DOHH2 (cell line): ENCODE data around the gene CBX4.

Source experiments
- H3F3A ChIP-seq: fragments of 200-600 bp; sonication (generic), shearing (Covaris generic); 2 replicates; pipeline ENCODE4 v1.6.0; 2016; ENCODE audit warnings: antibody characterized with exemption, mild to moderate bottlenecking; ENCODE audit not compliant: control insufficient read depth, insufficient read depth
- H3K27ac ChIP-seq: fragments of 200-600 bp; sonication (generic); 2 replicates; pipeline ENCODE4 v1.5.1; 2014; ENCODE audit warnings: low read depth, mild to moderate bottlenecking, low read length, moderate library complexity
- H3K27me3 ChIP-seq: fragments of 200-600 bp; sonication (generic); 2 replicates; pipeline ENCODE4 v1.6.1; 2014; ENCODE audit warnings: mild to moderate bottlenecking, low read length, mixed read lengths; ENCODE audit not compliant: control insufficient read depth
- H3K36me3 ChIP-seq: fragments of 200-600 bp; sonication (generic); 2 replicates; pipeline ENCODE4 v1.6.1; 2014; ENCODE audit warnings: mild to moderate bottlenecking, low read length, moderate library complexity, mixed read lengths; ENCODE audit not compliant: control insufficient read depth
- H3K4me1 ChIP-seq: fragments of 200-600 bp; sonication (generic); 2 replicates; pipeline ENCODE4 v1.6.1; 2014; ENCODE audit warnings: mild to moderate bottlenecking, low read length, mixed read lengths; ENCODE audit not compliant: control insufficient read depth
- H3K4me2 ChIP-seq: fragments of 200-600 bp; sonication (generic); 2 replicates; pipeline ENCODE4 v1.6.0; 2014; ENCODE audit warnings: mild to moderate bottlenecking, low read length, moderate library complexity
- H3K4me3 ChIP-seq: fragments of 200-600 bp; sonication (generic); 2 replicates; pipeline ENCODE4 v1.5.1; 2014; ENCODE audit warnings: mild to moderate bottlenecking, low read length, mixed read lengths
- H3K79me2 ChIP-seq: fragments of 200-600 bp; sonication (generic); 2 replicates; pipeline ENCODE4 v1.6.1; 2014; ENCODE audit warnings: mild to moderate bottlenecking, low read length, mixed read lengths; ENCODE audit not compliant: control insufficient read depth
- H3K9me2 ChIP-seq: fragments of 200-600 bp; sonication (generic); replicated peaks from 2 replicates; pipeline ENCODE4 v1.6.1; 2014; ENCODE audit warnings: mild to moderate bottlenecking, low read length, mixed read lengths; ENCODE audit not compliant: control insufficient read depth
- H3K9me3 ChIP-seq: fragments of 200-600 bp; sonication (generic); 2 replicates; pipeline ENCODE4 v1.6.1; 2014; ENCODE audit warnings: antibody characterized with exemption, low read length, mixed read lengths; ENCODE audit not compliant: control insufficient read depth, insufficient read depth
- H4K20me1 ChIP-seq: fragments of 200-600 bp; sonication (generic); 2 replicates; pipeline ENCODE4 v1.6.0; 2014; ENCODE audit warnings: low read depth, mild to moderate bottlenecking, antibody characterized with exemption, low read length, moderate library complexity; ENCODE audit not compliant: control insufficient read depth, insufficient read depth
- CTCF ChIP-seq: fragments of 200-600 bp; sonication (generic); IDR thresholded peaks from one replicate; pipeline ENCODE4 v1.5.1; 2014; ENCODE audit warnings: antibody characterized with exemption, mild to moderate bottlenecking, low read depth, low read length; ENCODE audit not compliant: poor library complexity, severe bottlenecking
- EZH2phosphoT487 ChIP-seq: fragments of 200-600 bp; sonication (generic); IDR thresholded peaks from 2 replicates; pipeline ENCODE4 v1.6.1; 2017; ENCODE audit warnings: borderline replicate concordance, mild to moderate bottlenecking, antibody characterized with exemption, low read length, moderate library complexity, mixed read lengths

The CBX4 gene

GRCh38 chr17:79792341-79792871 is 46.8 kb downstream of the CBX4 start:
- H3K4me2 ChIP-seq: no peak overlapping the region
- H3K27me3 ChIP-seq: peaks cover 26% of the 10 kb centered on the region
- H3K79me2 ChIP-seq: peaks cover 14% of the 10 kb centered on the region
- H3K27ac ChIP-seq: no peak overlapping the region
- H3K36me3 ChIP-seq: peaks cover 12% of the 10 kb centered on the region; the same call in 1 of the 2 replicates
- H3K4me1 ChIP-seq: peaks cover 9% of the 10 kb centered on the region
- no peak overlapping the region for H3K4me3 ChIP-seq
- H3F3A ChIP-seq: peaks cover 4% of the 10 kb centered on the region
- TF ChIP-seq CTCF (no peak), EZH2phosphoT487 (no peak)
- H3K9me2 ChIP-seq: no peaks in the 10 kb centered on the region
- H4K20me1 ChIP-seq: peaks cover 4% of the 10 kb centered on the region; the same call in 1 of the 2 replicates
- H3K9me3 ChIP-seq: no peaks in the 10 kb centered on the region

GRCh38 chr17:79791735-79792161 is 47.5 kb downstream of the CBX4 start:
- H4K20me1 ChIP-seq: peaks cover 4% of the 10 kb centered on the region; the same call in 1 of the 2 replicates
- H3K27ac ChIP-seq: no peak overlapping the region
- peaks cover 9% of the 10 kb centered on the region for H3K4me1 ChIP-seq
- peaks cover 26% of the 10 kb centered on the region for H3K27me3 ChIP-seq
- peaks cover 5% of the 10 kb centered on the region for H3F3A ChIP-seq
- peaks cover 14% of the 10 kb centered on the region for H3K79me2 ChIP-seq
- no peaks in the 10 kb centered on the region for H3K9me3 ChIP-seq
- H3K4me3 ChIP-seq: no peak overlapping the region
- peaks cover 12% of the 10 kb centered on the region; the same call in 1 of the 2 replicates for H3K36me3 ChIP-seq
- H3K4me2 ChIP-seq: no peak overlapping the region
- TF ChIP-seq EZH2phosphoT487 (0 out of 2 replicates have a peak, but pooled peaks have one; percentile 63), CTCF (no peak)
- no peaks in the 10 kb centered on the region for H3K9me2 ChIP-seq

GRCh38 chr17:79790805-79791734 is 48.2 kb downstream of the CBX4 start:
- Histone ChIP-seq H3K27me3 (peaks cover 26% of the 10 kb centered on the region), H3F3A (peaks cover 5% of the 10 kb centered on the region), H3K79me2 (peaks cover 8% of the 10 kb centered on the region), H3K4me1 (peaks cover 7% of the 10 kb centered on the region), H3K27ac (no peak overlapping the region), H3K36me3 (peaks cover 12% of the 10 kb centered on the region; the same call in 1 of the 2 replicates), H4K20me1 (peaks cover 5% of the 10 kb centered on the region), H3K4me3 (no peak overlapping the region), H3K9me3 (no peaks in the 10 kb centered on the region), H3K9me2 (no peaks in the 10 kb centered on the region), H3K4me2 (no peak overlapping the region)
- TF ChIP-seq CTCF (no peak), EZH2phosphoT487 (no peak; the same call in 1 of the 2 replicates)
